GM19240 (cell line): ENCODE measurements around the gene DNM3.

Experiments
- DNase-seq: peaks from one replicate; pipeline ENCODE4 v3.0.0; 2011; ENCODE audit warnings: low spot score; ENCODE audit not compliant: insufficient read length

The DNM3 gene

DNA sequence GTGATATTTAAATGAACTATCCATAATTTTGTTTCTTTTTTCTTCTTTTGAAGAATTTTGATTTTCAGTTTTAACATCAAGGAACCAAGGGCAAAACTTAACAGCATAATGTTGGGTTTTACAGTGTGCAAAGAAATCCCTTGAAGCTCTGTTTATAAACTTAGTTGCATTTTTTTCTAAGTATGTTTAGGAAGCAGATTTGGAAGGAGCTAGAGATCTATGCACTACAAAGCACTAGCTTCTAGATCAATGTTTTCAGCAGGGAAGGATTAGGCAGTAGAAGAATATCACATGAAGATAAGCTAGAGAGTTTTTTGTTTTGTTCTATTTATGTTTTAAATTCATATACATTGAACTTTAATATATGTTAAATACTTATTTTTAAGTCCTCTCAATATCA, 328.5 kb downstream of the DNM3 start:
- DNase-seq, result no peak

DNA sequence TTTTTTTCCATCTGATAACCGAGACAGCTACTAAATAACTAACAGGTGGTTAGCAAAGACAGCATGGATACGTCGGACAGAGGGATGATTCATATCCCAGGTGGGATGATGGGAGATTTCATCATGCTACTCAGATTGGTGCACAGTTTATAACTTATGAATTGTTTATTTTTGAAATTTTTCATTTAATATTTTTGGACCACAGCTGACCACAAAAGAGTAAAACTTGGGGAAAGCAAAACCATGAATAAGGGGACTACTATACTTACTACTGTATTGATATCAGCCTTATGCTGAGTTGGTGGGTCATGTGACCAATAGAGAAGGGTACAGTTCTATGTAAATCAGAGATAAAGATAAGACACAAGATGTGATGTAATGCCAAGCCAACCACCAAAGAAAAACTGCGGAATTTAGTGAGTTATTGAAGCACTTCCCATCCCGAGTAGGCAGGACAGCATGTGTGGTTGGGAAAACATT, 331.1 kb downstream of the DNM3 start:
- DNase-seq, result no peak

DNA sequence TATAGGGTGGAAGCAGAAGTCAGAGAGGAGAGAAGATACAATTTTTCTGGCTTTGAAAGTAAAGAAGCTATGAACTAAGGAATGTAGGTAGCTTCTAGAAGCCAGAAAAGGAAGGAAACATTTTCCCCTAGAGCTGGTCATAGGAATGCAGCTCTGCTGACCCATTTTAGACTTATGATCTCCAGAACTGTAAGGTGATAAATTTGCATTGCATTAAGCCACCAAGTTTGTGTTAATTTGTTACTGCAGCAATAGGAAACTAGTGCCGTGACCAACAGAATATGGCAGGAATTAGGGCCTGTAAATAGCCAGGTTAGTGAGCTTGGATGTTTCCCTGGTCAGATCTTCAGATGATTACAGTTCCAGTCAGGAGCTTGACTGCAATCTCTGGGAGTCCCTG, 334.9 kb downstream of the DNM3 start:
- DNase-seq, result no peak

DNA sequence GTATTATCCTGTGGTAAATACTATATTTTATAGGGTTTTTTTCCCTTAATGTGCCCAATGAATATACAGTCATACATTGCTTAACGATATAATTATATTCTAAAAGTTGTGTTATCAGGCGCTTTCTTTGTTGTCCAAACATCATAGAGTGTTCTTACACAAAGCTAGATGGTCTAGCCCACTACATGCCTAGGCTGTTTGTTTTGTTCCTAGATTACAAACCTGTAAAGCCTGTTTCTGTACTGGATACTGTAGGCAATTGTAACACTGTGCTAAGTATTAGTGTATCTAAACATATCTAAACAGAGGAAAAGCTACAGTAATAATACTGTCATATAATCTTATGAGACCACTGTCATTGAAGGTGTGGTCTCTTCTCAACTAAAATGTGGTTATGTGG, 336.6 kb downstream of the DNM3 start:
- no peak for DNase-seq

DNA sequence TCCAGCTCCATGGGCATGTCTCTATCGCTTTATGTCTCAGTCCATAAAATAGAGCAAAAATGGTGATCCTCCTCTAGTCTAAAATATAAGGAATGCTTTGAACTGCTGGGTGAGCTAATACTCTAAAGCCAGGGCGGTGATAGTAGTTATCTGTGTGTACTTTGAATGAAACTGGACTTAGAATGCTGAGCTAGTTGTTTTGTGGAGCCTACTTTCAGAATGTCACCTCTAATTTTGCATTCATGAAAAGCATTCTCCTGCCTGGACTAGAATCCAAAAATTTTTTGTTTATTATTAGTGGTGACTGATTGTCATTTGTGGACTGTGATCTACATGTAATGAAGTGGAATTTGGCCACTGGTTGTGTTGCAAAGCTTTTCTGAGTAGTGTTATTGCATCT, 337.6 kb downstream of the DNM3 start:
- no peak for DNase-seq

DNA sequence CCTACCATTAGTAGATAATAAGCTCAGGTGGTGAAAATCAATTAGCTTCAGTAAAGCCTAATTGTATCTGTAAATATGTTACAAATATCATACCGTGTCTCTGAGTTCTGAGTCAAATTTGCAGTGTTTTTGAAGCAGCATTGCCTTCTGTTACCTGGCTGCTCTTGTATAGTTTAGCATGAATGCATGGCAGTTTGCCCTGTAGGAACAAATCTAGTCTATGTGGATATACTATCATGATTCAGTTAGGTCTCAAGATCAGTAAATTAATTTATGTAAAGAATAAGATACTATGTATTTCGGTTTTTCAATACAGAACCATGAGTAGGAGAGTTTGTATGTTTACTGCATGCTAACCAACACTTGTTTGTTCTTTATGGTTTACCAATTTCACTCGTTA, 338.6 kb downstream of the DNM3 start:
- no peak for DNase-seq

DNA sequence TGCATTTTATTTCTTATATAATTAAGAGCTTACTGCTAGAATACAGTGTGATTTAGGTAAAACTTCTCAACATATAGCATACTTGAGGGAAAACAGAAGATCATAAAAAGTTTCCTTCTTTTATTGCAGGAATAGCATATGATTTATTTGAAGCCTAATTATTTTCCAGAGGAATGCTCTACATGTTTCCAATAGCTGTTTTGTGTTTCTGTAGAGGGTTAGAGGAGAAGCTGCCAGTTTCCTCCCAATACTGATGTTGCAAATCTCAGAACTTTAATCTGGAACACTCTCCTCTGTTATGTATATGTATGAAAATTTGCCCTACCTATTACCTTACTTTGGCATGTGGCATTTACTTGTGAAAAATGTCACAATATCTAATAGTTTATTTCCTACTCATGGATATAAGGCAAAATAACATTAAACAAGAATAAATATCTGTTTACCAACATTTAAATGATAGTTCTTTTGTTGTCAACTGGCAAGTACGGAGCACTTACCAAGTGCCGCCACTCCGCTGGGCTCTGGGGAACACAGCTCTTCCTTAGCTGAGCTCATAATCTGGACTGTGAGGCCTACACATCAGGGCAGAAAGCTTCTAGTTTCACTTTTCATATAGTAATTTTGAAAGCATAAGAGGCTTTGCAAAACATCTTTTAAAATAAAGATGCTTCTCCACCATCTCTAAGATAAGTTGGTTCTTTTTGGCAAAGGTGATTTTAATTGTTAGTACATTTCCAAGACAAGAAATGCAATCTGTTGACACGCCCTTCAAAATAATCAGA, 339.4 kb downstream of the DNM3 start:
- DNase-seq, result peak; percentile 1

DNA sequence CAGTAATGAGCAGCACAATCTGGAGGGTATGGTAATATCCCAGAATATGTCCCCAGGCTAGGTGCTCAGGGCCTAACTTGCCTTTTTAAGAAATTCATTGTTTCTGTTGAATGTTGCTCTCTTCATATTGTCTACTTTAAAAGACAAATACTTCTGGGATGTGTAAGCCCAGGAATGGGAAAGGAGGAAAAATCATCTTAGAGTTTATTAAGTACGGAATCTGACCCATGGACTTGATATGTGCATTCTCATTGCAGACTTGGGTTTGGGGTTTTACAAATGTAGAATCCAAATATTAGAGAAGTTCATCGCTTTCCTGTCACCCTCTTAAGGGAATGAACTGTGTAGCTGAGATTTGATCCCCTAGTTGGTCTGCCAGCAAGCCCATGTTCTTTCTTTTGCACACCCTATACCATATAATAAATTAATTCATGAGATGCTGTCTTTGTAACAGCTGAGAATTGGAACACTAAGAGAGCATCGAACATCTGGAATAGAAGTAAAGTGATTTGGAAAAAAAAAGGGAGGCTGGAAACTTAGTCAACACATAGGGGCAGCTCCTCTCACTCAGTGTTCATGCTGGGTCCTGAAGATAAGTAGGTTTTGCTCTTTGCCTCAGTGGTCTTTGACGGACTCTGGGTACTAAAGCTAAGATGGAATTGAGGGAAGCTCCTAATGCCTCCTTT, 343.4 kb downstream of the DNM3 start:
- DNase-seq, result no peak

DNA sequence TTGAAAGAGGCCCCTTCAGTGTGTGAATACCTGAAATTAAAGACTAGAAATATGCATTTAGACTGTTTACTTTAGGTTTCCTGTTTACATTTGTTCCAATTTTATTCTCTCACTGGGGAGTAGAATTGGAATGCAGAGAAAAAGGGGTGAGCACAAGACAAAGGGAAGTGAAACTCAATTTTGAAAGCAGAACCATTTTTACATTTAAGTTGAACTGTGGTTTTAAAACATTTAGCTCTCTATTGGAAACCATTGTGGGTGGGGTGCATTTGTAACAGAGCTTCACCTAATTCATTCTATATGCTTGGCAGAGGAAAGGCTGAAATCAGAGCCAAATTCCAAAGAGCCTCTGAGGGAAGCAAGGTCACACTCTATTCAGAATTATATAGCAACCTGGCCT, 343.9 kb downstream of the DNM3 start:
- DNase-seq, result peak; percentile 1

DNA sequence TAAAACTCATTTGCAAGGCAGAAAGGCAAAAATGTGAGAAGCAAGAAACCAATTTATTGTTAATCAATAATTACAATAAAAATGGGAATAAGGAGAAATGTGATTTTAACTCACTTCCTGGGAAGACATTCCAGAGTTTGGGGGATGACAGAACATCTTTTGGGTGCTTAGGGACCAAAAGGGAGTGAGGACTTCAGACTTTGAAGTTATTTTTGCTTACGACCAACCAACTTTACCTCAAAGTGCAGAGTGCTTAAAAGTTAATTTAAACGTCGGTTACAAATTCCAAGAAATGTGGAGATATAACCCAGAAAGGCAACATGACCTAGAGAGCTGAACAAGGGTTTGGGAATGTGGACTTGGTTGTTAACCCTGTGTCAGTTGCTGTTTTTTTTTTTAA, 344.7 kb downstream of the DNM3 start:
- DNase-seq, result no peak

DNA sequence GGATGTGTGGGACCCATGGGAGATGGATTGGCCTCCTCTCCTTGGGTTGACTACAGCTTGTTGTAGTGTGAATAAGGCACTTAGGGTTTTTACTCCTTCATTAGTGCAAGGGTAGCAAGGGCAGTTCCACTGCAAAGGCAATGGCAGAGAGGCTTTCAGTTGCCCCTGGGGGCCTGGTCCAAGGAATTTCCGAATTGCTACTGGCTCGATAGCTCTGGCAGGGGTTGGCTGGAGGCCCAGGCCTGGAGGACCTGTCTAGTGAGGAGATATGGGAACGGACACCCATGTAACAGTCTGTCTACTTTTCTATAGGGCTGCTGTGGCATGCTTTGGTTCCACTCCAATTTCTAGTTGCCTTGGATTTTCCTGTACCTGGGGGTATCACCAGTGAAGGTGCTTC, 360.3 kb downstream of the DNM3 start:
- no peak for DNase-seq

DNA sequence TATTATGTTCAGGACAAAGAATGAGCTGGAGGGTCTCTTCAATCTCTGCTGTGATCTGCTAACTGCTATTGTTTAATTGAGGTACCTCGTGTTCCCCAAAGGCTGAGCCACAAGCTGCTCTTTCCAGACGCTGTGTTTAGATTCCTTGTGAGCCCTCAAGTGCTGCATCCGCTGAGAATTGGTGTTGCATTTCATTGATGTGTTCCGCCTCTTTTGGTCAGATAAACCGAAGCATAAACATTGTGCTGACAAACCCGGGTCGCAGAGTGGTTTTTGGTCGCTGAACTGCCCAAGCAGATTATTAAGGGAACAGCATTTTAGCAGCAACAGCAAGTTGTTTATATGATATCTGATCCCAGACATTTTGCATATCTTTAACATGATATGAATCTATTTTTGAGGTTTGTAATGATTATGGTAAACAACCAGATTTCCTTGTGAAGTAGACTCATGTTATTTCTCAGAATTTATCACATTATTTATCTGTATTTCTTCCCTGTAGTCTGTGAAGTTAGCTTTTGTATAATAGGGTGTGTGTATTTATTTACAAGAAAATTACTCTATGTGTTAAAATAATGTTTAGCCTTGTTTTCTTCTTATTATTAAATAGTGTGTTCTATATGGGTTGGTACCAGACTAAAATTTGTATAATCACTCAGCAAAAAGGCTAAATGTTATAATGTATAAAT, 362.0 kb downstream of the DNM3 start:
- no peak for DNase-seq

DNA sequence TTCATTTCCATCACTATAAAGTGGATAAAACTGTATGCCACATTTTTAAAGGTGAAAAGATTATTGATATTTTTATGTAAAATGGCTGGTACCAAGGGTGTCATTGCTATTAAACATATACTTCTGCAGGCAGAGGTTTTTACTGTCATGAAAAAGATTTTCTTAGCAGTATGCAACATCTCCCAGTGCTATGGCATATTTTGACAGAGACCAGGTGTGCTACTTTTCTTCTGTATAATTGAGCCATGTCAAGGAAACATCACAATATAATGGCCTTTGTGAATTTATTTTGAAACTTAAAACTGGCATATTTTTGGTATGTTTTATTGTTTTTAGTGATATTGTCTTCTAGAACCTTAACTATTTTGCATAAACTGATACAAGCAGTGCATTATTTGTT, 362.6 kb downstream of the DNM3 start:
- no peak for DNase-seq

DNA sequence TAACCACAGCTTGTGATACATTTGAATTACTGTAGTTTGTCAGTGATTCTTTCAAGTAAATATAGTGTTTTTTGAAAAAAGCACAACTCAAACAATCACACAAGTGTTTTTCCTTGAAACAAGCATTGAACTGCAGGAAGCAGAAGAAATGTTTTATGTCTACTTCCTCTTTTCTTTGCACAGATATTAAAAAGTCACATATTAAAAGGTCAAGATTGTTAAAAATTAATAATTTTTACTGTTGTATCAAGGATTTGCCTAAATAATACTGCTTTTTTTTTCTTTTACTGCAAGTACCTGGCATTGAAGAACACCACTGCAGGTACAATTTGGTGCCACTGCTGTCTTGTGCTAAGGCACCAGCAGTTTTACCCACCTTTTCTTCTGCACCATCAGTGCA, 365.0 kb downstream of the DNM3 start:
- no peak for DNase-seq

DNA sequence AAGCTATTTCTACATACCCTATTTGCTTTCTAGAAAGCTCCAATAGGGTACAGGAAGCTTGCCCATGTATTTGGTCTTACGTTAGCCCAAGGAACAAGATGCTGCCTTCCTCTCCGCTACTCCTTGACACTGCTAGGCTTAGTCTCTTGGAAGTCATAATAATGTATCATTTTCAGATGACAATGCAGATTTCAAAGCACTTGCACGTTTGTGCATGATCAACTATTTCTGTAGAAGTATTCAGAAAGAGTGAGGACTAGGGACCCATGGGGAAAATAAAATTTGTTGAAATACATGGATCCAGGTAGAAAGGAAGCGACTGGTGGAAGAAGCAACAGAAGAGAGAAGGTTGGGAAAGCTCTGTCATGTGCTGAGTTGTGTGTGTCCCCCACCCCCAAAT, 367.3 kb downstream of the DNM3 start:
- no peak for DNase-seq

DNA sequence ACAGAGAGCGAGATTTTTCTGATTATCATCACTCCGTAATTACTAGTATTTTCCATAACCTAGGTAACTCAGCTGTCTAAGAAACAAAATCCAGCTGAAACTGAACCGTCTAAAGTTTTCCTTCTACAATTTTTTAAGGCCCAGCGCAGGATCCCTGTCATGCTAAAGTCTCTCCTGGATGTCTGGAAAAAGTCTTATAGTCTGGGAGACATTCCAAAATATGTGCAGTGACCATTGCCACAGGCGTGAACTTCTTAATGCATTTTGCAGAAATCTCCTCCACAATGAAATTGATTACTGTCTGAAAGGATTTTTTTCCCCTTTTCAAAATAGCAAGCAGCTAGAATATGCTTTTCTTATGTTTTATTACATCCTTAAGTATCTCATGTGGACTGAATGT, 369.9 kb downstream of the DNM3 start:
- no peak for DNase-seq

DNA sequence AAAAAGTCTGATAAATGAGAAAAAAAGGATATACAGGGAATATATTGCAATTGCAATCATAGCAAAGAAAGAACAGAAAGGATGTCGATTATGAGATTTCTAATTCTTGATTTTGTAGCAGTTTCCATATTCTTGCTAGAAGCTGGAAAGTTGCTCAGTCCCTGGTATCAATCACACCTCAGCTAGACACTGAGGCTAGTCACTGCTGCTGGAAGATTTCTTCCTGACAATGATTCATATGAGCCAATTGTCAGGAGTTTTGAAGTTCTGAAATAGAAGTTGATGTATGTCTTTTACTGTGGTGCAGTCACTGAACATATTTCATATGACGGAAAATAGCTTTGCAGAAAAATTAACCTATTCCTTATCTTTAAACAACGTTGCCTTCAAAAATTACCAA, 370.8 kb downstream of the DNM3 start:
- DNase-seq, result no peak

DNA sequence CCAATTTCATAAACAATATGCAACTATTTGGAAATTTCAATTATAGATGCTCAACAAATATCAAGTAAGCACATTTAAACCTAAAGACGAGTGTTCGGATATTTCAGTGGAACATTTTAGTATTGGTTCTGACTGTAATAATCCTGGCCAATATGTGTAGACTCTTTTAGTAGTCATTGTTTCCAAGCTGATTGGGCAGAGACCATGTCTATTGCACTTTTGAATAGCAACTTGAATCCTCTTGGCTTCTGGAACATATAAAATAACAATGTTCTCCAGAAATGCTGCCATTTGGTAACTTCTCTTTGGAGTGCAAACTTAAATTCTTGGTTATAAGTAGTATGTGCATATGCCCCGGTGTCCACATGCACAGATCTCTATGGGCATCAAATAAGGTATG, 373.7 kb downstream of the DNM3 start:
- DNase-seq, result no peak

DNA sequence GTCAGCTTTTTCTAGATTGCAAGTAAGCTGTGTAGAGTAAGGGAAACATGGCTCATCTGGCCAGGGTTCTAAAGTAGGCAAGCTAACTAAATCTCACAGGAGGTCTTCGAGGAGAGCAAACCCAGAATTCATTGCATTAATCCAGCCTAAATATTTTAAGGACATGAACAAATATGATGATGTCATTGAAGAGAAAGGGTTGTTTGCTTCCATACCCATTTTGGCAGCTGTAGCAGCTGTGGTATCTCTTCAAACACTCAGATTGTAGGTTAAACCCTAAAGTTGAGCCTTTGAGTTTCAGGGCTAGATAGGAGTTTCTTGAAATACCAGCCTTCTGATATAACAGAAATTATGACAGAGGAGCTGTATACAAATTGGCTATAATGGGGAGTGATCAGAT, 378.7 kb downstream of the DNM3 start:
- DNase-seq, result no peak

DNA sequence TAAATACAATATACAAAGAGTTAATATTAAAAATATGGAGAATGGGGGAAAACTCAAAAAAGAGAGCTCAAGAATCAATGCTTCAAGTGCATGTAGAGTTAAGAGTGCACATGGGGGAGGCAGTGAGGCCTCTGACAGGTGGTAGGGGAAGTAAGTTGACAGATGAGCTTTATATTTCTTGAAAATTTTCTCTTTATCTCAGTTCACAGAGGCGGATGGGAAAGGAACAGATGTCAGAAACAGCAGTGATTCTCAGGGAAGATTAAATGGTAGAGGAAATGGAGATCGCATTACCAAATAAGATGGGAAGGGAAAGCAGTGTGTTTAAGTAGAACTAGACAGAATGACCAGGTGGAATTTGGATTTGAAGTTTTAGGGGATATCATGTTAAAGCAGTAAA, 379.1 kb downstream of the DNM3 start:
- no peak for DNase-seq

DNA sequence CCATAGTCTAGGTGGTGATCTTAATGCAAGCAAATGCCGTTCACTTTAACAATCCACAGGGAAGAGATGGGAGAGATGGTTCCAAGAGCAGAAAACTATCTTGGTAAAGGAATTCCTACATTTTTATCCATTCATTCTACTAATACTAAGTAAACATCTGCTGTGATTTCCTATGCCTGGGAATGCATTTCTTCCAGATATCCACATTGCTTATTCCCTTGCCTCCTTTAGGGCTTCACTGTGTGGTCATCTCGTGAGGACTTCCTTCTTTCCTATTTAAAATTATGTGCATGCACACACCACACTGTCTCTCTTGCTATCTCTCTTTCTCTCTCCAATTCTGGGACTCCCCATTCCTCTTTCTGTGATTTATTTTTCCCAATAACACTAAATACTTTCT, 380.1 kb downstream of the DNM3 start:
- no peak for DNase-seq

DNA sequence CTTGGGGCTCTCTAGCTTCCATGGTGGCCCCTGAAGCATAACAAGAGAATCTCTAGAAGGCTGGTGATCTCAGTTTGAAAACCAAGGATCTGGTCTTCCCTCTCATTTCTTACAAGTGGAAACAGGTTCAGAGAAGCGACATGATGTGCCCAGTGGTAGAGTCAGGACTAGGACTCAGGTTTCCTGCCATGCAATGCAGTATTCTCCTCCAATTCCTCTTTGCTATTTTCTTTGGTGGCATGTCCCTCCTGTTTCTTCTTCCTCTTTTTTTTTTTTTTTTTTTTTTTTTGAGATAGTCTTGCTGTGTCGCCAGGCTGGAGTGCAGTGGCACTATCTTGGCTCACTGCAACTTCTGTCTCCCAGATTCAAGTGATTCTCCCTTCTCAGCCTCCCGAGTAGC, 383.6 kb downstream of the DNM3 start:
- no peak for DNase-seq

DNA sequence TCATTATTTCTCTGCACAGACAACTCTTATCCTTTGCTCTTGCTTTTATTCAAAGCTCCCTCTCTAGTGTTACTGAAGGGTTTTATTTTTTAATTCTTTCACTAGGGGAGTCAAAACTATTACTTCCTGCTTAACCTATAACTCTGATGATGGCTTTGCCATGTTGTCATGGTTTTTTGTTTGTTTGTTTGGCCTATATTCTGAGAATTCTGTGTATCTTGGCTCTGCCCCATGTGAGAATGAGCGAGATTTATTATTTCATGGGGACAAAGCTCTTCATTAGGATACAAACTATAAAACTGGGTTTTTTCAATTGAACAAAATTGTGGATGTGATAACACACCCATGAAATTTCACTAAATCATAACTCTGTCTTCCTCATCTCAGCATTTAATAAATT, 388.6 kb downstream of the DNM3 start:
- no peak for DNase-seq
